ENCODE data around the gene PPP4R2. TPM values are rescaled to one million over a fixed set of nuclear protein-coding genes. Genes with fewer than 3 reads are reported as not detected.

Gene PPP4R2
- polyA plus RNA-seq, 3 donors = 14.3 to 25.4 (median 18.7) TPM

GRCh38 chr3:73110530-73110929, 113.9 kb downstream of the PPP4R2 start:
- no peak for TF ChIP-seq CTCF (IDR thresholded peaks at IDR 0.05)
- H3K4me2 ChIP-seq (replicated peaks; ENCODE audit: extremely low read depth, low read length, poor library complexity, severe bottlenecking) = no peak overlapping the region
- no peaks in the 10 kb centered on the region for H3K79me2 ChIP-seq (ENCODE audit: insufficient read depth, low read length)
- H4K20me1 ChIP-seq (ENCODE audit: insufficient read depth, low read length) = no peaks in the 10 kb centered on the region
- H3K9me3 ChIP-seq (replicated peaks in 1 of 2; ENCODE audit: control insufficient read depth in 1 of 2, insufficient read depth in 1 of 2, low read length in 2 of 2) = no peaks in the 10 kb centered on the region
- 91% methylated on average over 20 of the region's 20 CpGs for whole genome bisulfite sequencing (ENCODE audit: insufficient coverage)
- peaks cover 0 to 4% (median 0%) of the 10 kb centered on the region in 7 donors for H3K9me3 Mint-ChIP-seq
- no peak for DNase-seq
- peaks cover 0 to 9% (median 7%) of the 10 kb centered on the region in 3 donors for H3K27me3 Mint-ChIP-seq (ENCODE audit: low read depth in 3 of 3)
- H2AFZ ChIP-seq (ENCODE audit: insufficient read depth, low read depth, low read length, poor library complexity, severe bottlenecking) = no peak overlapping the region
- intact Hi-C loops (cut with micrococcal nuclease) = no loop called here
- no peak overlapping the region for H3K4me3 Mint-ChIP-seq
- H3K9ac ChIP-seq (ENCODE audit: insufficient read depth, low read length, poor library complexity, severe bottlenecking) = no peak overlapping the region
- no peaks in the 10 kb centered on the region for H3K4me1 ChIP-seq (ENCODE audit: control insufficient read depth in 1 of 2, insufficient read depth in 2 of 2, low read length in 2 of 2)
- H3K4me3 ChIP-seq (replicated peaks in 1 of 3; ENCODE audit: low read depth in 2 of 3, low read length in 3 of 3) = no peak overlapping the region
- H3K27me3 ChIP-seq (ENCODE audit: control insufficient read depth in 2 of 2, insufficient read depth in 2 of 2, low read length in 2 of 2) = no peaks in the 10 kb centered on the region
- H3K36me3 Mint-ChIP-seq = no peaks in the 10 kb centered on the region
- no peak overlapping the region for H3K27ac ChIP-seq (ENCODE audit: low read depth in 1 of 2, low read length in 2 of 2)
- no peak overlapping the region for H3K27ac Mint-ChIP-seq
- H3K36me3 ChIP-seq (replicated peaks in 1 of 2; ENCODE audit: control insufficient read depth in 1 of 2, insufficient read depth in 2 of 2, low read length in 2 of 2) = no peaks in the 10 kb centered on the region
- H3K4me1 Mint-ChIP-seq = no peaks in the 10 kb centered on the region

- no peaks in the 10 kb centered on the region for H3K36me3 Mint-ChIP-seq
- DNase-seq = no peak
- Histone ChIP-seq H3K4me3 (replicated peaks in 1 of 3; ENCODE audit: low read depth in 2 of 3, low read length in 3 of 3) (no peak overlapping the region), H3K9ac (ENCODE audit: insufficient read depth, low read length, poor library complexity, severe bottlenecking) (no peak overlapping the region), H3K36me3 (replicated peaks in 1 of 2; ENCODE audit: control insufficient read depth in 1 of 2, insufficient read depth in 2 of 2, low read length in 2 of 2) (no peaks in the 10 kb centered on the region), H3K27me3 (ENCODE audit: control insufficient read depth in 2 of 2, insufficient read depth in 2 of 2, low read length in 2 of 2) (no peaks in the 10 kb centered on the region), H3K9me3 (replicated peaks in 1 of 2; ENCODE audit: control insufficient read depth in 1 of 2, insufficient read depth in 1 of 2, low read length in 2 of 2) (no peaks in the 10 kb centered on the region), H3K79me2 (ENCODE audit: insufficient read depth, low read length) (no peaks in the 10 kb centered on the region), H3K4me1 (ENCODE audit: control insufficient read depth in 1 of 2, insufficient read depth in 2 of 2, low read length in 2 of 2) (no peaks in the 10 kb centered on the region), H3K27ac (ENCODE audit: low read depth in 1 of 2, low read length in 2 of 2) (no peak overlapping the region), H3K4me2 (replicated peaks; ENCODE audit: extremely low read depth, low read length, poor library complexity, severe bottlenecking) (no peak overlapping the region), H2AFZ (ENCODE audit: insufficient read depth, low read depth, low read length, poor library complexity, severe bottlenecking) (no peak overlapping the region), H4K20me1 (ENCODE audit: insufficient read depth, low read length) (no peaks in the 10 kb centered on the region)
- H3K27ac Mint-ChIP-seq = no peak overlapping the region
- H3K4me3 Mint-ChIP-seq = no peak overlapping the region
- peaks cover 0 to 3% (median 2%) of the 10 kb centered on the region in 7 donors for H3K9me3 Mint-ChIP-seq
- intact Hi-C loops (cut with micrococcal nuclease) = no loop called here
- TF ChIP-seq CTCF (IDR thresholded peaks at IDR 0.05) = no peak
- peaks cover 0 to 9% (median 6%) of the 10 kb centered on the region in 3 donors for H3K27me3 Mint-ChIP-seq (ENCODE audit: low read depth in 3 of 3)
- H3K4me1 Mint-ChIP-seq = no peaks in the 10 kb centered on the region
- 87% methylated on average over 2 of the region's 3 CpGs for WGBS (ENCODE audit: insufficient coverage)
These were observed 118.1 kb downstream of the PPP4R2 start for GRCh38 chr3:73114711-73115110.

Measured in CD14-positive monocyte (primary cell).